Neural progenitor cell (in vitro differentiated cells): Measurements from ENCODE around the gene MT1E. TPM values are rescaled to one million over a fixed set of nuclear protein-coding genes. Genes with fewer than 3 reads are reported as not detected.

Experiments
- DNase-seq: peaks from one replicate; pipeline ENCODE4 v3.0.0-alpha.2; 2016; ENCODE audit warnings: low spot score
- H2AFZ ChIP-seq: fragments of 200-600 bp; sonication (generic); replicated peaks from 2 replicates; pipeline ENCODE4 v1.6.1; 2016; ENCODE audit warnings: antibody characterized with exemption
- H3F3A ChIP-seq: fragments of 200-600 bp; sonication (generic); 2 replicates; pipeline ENCODE4 v1.6.1; 2016; ENCODE audit warnings: antibody characterized with exemption, low read depth
- H3K27ac ChIP-seq: fragments of 200-600 bp; sonication (generic); 2 replicates; pipeline ENCODE4 v1.5.1; 2016; ENCODE audit warnings: mild to moderate bottlenecking
- H3K27me3 ChIP-seq: fragments of 200-600 bp; sonication (generic); 2 replicates; pipeline ENCODE4 v1.6.1; 2016; ENCODE audit warnings: mild to moderate bottlenecking, moderate library complexity
- H3K36me3 ChIP-seq: fragments of 200-600 bp; sonication (generic); 2 replicates; pipeline ENCODE4 v1.5.1; 2016
- H3K4me1 ChIP-seq: fragments of 200-600 bp; sonication (generic); 2 replicates; pipeline ENCODE4 v1.6.1; 2016; ENCODE audit warnings: mixed run types
- H3K4me2 ChIP-seq: fragments of 200-600 bp; sonication (generic); 2 replicates; pipeline ENCODE4 v1.6.1; 2016
- H3K4me3 ChIP-seq: fragments of 200-600 bp; sonication (generic); 2 replicates; pipeline ENCODE4 v1.5.1; 2016
- H3K79me2 ChIP-seq: fragments of 200-600 bp; sonication (generic); 2 replicates; pipeline ENCODE4 v1.6.1; 2016; ENCODE audit warnings: low read depth
- H3K9ac ChIP-seq: fragments of 200-600 bp; sonication (generic); 2 replicates; pipeline ENCODE4 v1.6.1; 2016
- H3K9me3 ChIP-seq: fragments of 200-600 bp; sonication (generic); 2 replicates; pipeline ENCODE4 v1.5.1; 2016; ENCODE audit warnings: low read depth
- H4K20me1 ChIP-seq: fragments of 200-600 bp; sonication (generic); 2 replicates; pipeline ENCODE4 v1.6.1; 2016; ENCODE audit warnings: low read depth
- H3K27ac Mint-ChIP-seq: 3 replicates; pipeline ENCODE4 v1.8.0; 2021; ENCODE audit warnings: mixed read lengths
- H3K27me3 Mint-ChIP-seq: 2 replicates; pipeline ENCODE4 v1.8.0; 2022; ENCODE audit warnings: low read depth, mild to moderate bottlenecking, inconsistent platforms, moderate library complexity, mixed read lengths; ENCODE audit not compliant: insufficient read depth
- H3K36me3 Mint-ChIP-seq: 3 replicates; pipeline ENCODE4 v1.8.0; 2021; ENCODE audit warnings: mixed read lengths
- H3K4me1 Mint-ChIP-seq: 3 replicates; pipeline ENCODE4 v1.8.0; 2021; ENCODE audit warnings: mixed read lengths
- H3K4me3 Mint-ChIP-seq: 3 replicates; pipeline ENCODE4 v1.8.0; 2021; ENCODE audit warnings: mild to moderate bottlenecking, moderate library complexity, mixed read lengths
- H3K9me3 Mint-ChIP-seq: 3 replicates; pipeline ENCODE4 v1.8.0; 2020; ENCODE audit warnings: mixed read lengths
- CTCF ChIP-seq: fragments of 200-600 bp; sonication (generic); IDR thresholded peaks from 2 replicates; pipeline ENCODE4 v1.5.1; 2017; ENCODE audit warnings: antibody characterized with exemption, mild to moderate bottlenecking
- EZH2 ChIP-seq: fragments of 200-600 bp; sonication (generic); IDR thresholded peaks from 2 replicates; pipeline ENCODE4 v1.6.1; 2017; ENCODE audit warnings: antibody characterized with exemption, mild to moderate bottlenecking, moderate library complexity
- EZH2phosphoT487 ChIP-seq: fragments of 200-600 bp; sonication (generic); IDR thresholded peaks from 2 replicates; pipeline ENCODE4 v1.6.1; 2017; ENCODE audit warnings: antibody characterized with exemption
- total RNA-seq: library from RNA; depleted of rRNA; stranded (reverse); fragments of >200 nt; gene quantifications from 2 replicates; pipeline ENCODE4 v1.2.3, GENCODE V29; 2015; ENCODE audit warnings: low replicate concordance

The MT1E gene
- total RNA-seq, 1 donor from 2014 or later, result 2.4 TPM

- no peak overlapping the region for H3K4me3 ChIP-seq
- no peak overlapping the region for H3K27ac ChIP-seq
- H3K4me1 Mint-ChIP-seq, result peaks cover 35% of the 10 kb centered on the region
- no peak for DNase-seq
- H3K9me3 Mint-ChIP-seq, result no peaks in the 10 kb centered on the region
- peaks cover 16% of the 10 kb centered on the region for H4K20me1 ChIP-seq
- H3K36me3 ChIP-seq, result no peaks in the 10 kb centered on the region
- H3F3A ChIP-seq, result peaks cover 24% of the 10 kb centered on the region
- peaks cover 100% of the 10 kb centered on the region for H3K27me3 ChIP-seq
- no peak for TF ChIP-seq CTCF
- TF ChIP-seq EZH2phosphoT487, result no peak
- no peak for TF ChIP-seq EZH2
- no peak overlapping the region for H3K9ac ChIP-seq
- H3K27me3 Mint-ChIP-seq, result peaks cover 21% of the 10 kb centered on the region
- no peak overlapping the region for H3K4me3 Mint-ChIP-seq
- no peaks in the 10 kb centered on the region for H3K36me3 Mint-ChIP-seq
- no peak overlapping the region for H3K4me2 ChIP-seq
- no peaks in the 10 kb centered on the region for H3K79me2 ChIP-seq
- no peak overlapping the region for H3K27ac Mint-ChIP-seq
- H3K9me3 ChIP-seq, result no peaks in the 10 kb centered on the region
- peaks cover 18% of the 10 kb centered on the region for H3K4me1 ChIP-seq
- H2AFZ ChIP-seq, result no peak overlapping the region
Measured at GRCh38 chr16:56610609-56611111, 14.9 kb upstream of the MT1E start.

GRCh38 chr16:56611281-56611833 is 14.2 kb upstream of the MT1E start:
- H3K27me3 ChIP-seq, result peaks cover 100% of the 10 kb centered on the region

GRCh38 chr16:56613706-56614105 is 11.9 kb upstream of the MT1E start:
- no peak for DNase-seq
- Mint-ChIP-seq H3K36me3 (no peaks in the 10 kb centered on the region), H3K27me3 (peaks cover 40% of the 10 kb centered on the region), H3K4me3 (no peak overlapping the region), H3K4me1 (peaks cover 38% of the 10 kb centered on the region), H3K27ac (no peak overlapping the region), H3K9me3 (peaks cover 2% of the 10 kb centered on the region)
- no peaks in the 10 kb centered on the region for H3K9me3 ChIP-seq
- peaks cover 28% of the 10 kb centered on the region for H4K20me1 ChIP-seq
- peaks cover 100% of the 10 kb centered on the region for H3K27me3 ChIP-seq
- no peak overlapping the region for H3K4me2 ChIP-seq
- no peak overlapping the region for H3K27ac ChIP-seq
- peaks cover 24% of the 10 kb centered on the region for H3K4me1 ChIP-seq
- peaks cover 11% of the 10 kb centered on the region for H3F3A ChIP-seq
- H3K9ac ChIP-seq, result no peak overlapping the region
- H3K79me2 ChIP-seq, result no peaks in the 10 kb centered on the region
- no peak for TF ChIP-seq EZH2phosphoT487
- TF ChIP-seq CTCF, result no peak
- no peak for TF ChIP-seq EZH2
- no peak overlapping the region for H3K4me3 ChIP-seq
- no peaks in the 10 kb centered on the region for H3K36me3 ChIP-seq
- no peak overlapping the region for H2AFZ ChIP-seq

More at GRCh38 chr16:56611281-56611833, 14.2 kb upstream of the MT1E start:
- Histone ChIP-seq H3F3A (peaks cover 24% of the 10 kb centered on the region), H3K9ac (no peak overlapping the region), H3K36me3 (no peaks in the 10 kb centered on the region), H3K9me3 (no peaks in the 10 kb centered on the region), H4K20me1 (peaks cover 16% of the 10 kb centered on the region), H3K4me2 (no peak overlapping the region), H3K4me1 (peaks cover 18% of the 10 kb centered on the region), H2AFZ (no peak overlapping the region), H3K4me3 (no peak overlapping the region), H3K27ac (no peak overlapping the region), H3K79me2 (no peaks in the 10 kb centered on the region)
- H3K9me3 Mint-ChIP-seq, result no peaks in the 10 kb centered on the region
- no peak overlapping the region for H3K27ac Mint-ChIP-seq
- TF ChIP-seq CTCF (no peak), EZH2 (no peak), EZH2phosphoT487 (no peak)
- no peaks in the 10 kb centered on the region for H3K36me3 Mint-ChIP-seq
- H3K4me1 Mint-ChIP-seq, result peaks cover 35% of the 10 kb centered on the region
- H3K27me3 Mint-ChIP-seq, result peaks cover 25% of the 10 kb centered on the region
- no peak for DNase-seq
- peak overlapping the region; percentile 58 for H3K4me3 Mint-ChIP-seq
